DND-41 (cell line): ENCODE data around the gene ZNF691.

Source experiments
- EZH2 ChIP-seq: IDR thresholded peaks from 3 replicates; pipeline ENCODE4 v1.6.1; 2012; ENCODE audit warnings: borderline replicate concordance, low read depth, mild to moderate bottlenecking, moderate library complexity, low read length, inconsistent platforms; ENCODE audit not compliant: severe bottlenecking
- TF ChIP-seq, protein P1 (sequence below): IDR thresholded peaks from 2 replicates; pipeline ENCODE4 v1.5.1; 2012; ENCODE audit warnings: borderline replicate concordance, low read length, moderate library complexity, mild to moderate bottlenecking; ENCODE audit not compliant: poor library complexity, severe bottlenecking; ENCODE audit errors: extremely low read depth

GRCh38 chr1:42886800-42887199, 40.4 kb downstream of the ZNF691 start:
- TF ChIP-seq, protein P1, sequence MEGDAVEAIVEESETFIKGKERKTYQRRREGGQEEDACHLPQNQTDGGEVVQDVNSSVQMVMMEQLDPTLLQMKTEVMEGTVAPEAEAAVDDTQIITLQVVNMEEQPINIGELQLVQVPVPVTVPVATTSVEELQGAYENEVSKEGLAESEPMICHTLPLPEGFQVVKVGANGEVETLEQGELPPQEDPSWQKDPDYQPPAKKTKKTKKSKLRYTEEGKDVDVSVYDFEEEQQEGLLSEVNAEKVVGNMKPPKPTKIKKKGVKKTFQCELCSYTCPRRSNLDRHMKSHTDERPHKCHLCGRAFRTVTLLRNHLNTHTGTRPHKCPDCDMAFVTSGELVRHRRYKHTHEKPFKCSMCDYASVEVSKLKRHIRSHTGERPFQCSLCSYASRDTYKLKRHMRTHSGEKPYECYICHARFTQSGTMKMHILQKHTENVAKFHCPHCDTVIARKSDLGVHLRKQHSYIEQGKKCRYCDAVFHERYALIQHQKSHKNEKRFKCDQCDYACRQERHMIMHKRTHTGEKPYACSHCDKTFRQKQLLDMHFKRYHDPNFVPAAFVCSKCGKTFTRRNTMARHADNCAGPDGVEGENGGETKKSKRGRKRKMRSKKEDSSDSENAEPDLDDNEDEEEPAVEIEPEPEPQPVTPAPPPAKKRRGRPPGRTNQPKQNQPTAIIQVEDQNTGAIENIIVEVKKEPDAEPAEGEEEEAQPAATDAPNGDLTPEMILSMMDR, result no peak
- no peak for TF ChIP-seq EZH2
